ENCODE data around the gene DLGAP4. TPM values are rescaled to one million over a fixed set of nuclear protein-coding genes. Genes with fewer than 3 reads are reported as not detected.

The DLGAP4 gene, protein sequence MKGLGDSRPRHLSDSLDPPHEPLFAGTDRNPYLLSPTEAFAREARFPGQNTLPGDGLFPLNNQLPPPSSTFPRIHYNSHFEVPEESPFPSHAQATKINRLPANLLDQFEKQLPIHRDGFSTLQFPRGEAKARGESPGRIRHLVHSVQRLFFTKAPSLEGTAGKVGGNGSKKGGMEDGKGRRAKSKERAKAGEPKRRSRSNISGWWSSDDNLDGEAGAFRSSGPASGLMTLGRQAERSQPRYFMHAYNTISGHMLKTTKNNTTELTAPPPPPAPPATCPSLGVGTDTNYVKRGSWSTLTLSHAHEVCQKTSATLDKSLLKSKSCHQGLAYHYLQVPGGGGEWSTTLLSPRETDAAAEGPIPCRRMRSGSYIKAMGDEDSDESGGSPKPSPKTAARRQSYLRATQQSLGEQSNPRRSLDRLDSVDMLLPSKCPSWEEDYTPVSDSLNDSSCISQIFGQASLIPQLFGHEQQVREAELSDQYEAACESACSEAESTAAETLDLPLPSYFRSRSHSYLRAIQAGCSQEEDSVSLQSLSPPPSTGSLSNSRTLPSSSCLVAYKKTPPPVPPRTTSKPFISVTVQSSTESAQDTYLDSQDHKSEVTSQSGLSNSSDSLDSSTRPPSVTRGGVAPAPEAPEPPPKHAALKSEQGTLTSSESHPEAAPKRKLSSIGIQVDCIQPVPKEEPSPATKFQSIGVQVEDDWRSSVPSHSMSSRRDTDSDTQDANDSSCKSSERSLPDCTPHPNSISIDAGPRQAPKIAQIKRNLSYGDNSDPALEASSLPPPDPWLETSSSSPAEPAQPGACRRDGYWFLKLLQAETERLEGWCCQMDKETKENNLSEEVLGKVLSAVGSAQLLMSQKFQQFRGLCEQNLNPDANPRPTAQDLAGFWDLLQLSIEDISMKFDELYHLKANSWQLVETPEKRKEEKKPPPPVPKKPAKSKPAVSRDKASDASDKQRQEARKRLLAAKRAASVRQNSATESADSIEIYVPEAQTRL
- total RNA-seq = 29.1 and 30.8 TPM in 2 replicates

GRCh38 chr20:36305602-36306551 is at the start of gene DLGAP4:
Gene DLGAP4 (plus strand): TSS chr20:36306339. CDS start chr20:36431718, 125,379 bp downstream.

GRCh38 chr20:36541227-36541767 is 235.2 kb downstream of the DLGAP4 start, which contains the start of gene MYL9:
Gene MYL9 (plus strand): TSS chr20:36541519. CDS start chr20:36544885, 3,366 bp downstream.

GRCh38 chr20:36573103-36573797 is 267.1 kb downstream of the DLGAP4 start, which contains the start of gene TGIF2:
Gene TGIF2 (plus strand): TSS chr20:36573597. CDS start chr20:36578775, 5,178 bp downstream.

Other genes starting within 250 kb of the DLGAP4 start
- 42.2 and 48.2 TPM in 2 replicates for gene EPB41L1, start 151.6 kb upstream of the DLGAP4 start, total RNA-seq
- 25.1 and 25.8 TPM in 2 replicates for gene AAR2, start 69.9 kb upstream of the DLGAP4 start, total RNA-seq
- 45.4 and 54.0 TPM in 2 replicates for gene MYL9, start 235.2 kb downstream of the DLGAP4 start, total RNA-seq

All from smooth muscle cell of the pulmonary artery (primary cell).